ENCODE data around the gene JMY.
A peak's percentile ranks its signal among the peaks of the same experiment; 100 is the strongest.

Gene JMY, protein sequence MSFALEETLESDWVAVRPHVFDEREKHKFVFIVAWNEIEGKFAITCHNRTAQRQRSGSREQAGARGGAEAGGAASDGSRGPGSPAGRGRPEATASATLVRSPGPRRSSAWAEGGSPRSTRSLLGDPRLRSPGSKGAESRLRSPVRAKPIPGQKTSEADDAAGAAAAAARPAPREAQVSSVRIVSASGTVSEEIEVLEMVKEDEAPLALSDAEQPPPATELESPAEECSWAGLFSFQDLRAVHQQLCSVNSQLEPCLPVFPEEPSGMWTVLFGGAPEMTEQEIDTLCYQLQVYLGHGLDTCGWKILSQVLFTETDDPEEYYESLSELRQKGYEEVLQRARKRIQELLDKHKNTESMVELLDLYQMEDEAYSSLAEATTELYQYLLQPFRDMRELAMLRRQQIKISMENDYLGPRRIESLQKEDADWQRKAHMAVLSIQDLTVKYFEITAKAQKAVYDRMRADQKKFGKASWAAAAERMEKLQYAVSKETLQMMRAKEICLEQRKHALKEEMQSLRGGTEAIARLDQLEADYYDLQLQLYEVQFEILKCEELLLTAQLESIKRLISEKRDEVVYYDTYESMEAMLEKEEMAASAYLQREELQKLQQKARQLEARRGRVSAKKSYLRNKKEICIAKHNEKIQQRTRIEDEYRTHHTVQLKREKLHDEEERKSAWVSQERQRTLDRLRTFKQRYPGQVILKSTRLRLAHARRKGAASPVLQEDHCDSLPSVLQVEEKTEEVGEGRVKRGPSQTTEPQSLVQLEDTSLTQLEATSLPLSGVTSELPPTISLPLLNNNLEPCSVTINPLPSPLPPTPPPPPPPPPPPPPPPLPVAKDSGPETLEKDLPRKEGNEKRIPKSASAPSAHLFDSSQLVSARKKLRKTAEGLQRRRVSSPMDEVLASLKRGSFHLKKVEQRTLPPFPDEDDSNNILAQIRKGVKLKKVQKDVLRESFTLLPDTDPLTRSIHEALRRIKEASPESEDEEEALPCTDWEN

DNA sequence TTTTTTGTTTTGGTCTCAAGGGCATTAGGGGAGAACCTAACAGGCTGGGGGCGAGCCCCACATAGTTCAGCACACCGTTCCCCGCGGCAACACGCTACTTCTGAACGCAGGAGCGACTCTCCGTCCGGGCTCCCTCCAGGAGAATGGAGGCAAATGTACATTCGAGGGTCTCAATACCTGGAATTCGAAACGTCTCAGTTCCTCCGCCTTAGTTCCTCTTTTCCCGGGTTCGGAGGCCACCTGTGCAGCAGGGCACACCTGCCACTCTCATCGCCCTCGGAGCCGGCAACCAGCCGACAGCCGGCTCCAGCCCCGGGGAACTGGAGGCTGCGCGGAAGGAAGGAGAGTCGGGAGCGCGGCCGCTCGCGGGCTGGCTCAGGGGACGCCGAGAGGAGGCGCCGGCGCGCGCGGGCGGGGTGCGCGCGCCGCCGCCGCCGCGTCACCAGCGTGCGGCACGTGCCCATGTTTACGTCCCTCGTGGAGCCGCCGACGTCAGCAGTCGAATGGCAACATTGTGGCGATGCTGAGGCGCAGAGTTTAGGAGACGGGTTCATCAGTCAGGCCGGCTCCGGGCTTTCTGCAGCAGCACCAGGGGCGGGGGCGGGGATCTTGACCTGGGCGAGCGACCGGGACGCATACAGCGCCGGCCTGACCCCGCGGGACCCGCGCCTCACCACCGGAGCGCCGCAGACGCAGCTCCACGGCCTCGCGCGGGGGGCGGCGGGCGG is at the start of gene JMY:
TSS of gene JMY (plus strand) at position 498 of the 728 bp plus-strand sequence. CDS start 520 bp downstream, outside the sequence.
- peak; percentile 82 for DNase-seq

DNA sequence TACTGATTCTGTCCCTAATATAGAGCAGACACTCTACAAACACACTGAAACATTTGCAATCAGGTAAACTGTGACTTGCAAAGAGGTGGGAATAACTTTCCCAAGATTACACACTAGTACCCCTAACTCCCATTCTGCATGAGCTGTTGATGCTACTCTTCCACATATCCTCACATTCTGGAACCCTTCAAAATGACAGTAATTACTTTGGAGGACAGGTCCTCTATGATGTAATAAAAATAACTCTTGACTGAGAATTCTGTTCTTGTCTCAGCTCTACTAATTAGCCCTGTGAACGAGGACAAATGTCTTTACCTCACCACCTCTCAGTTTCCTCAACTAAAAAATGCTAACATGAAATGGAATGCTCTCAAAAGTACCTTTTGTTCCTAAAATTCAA is 49.5 kb upstream of the JMY start:
- no peak for DNase-seq

DNA sequence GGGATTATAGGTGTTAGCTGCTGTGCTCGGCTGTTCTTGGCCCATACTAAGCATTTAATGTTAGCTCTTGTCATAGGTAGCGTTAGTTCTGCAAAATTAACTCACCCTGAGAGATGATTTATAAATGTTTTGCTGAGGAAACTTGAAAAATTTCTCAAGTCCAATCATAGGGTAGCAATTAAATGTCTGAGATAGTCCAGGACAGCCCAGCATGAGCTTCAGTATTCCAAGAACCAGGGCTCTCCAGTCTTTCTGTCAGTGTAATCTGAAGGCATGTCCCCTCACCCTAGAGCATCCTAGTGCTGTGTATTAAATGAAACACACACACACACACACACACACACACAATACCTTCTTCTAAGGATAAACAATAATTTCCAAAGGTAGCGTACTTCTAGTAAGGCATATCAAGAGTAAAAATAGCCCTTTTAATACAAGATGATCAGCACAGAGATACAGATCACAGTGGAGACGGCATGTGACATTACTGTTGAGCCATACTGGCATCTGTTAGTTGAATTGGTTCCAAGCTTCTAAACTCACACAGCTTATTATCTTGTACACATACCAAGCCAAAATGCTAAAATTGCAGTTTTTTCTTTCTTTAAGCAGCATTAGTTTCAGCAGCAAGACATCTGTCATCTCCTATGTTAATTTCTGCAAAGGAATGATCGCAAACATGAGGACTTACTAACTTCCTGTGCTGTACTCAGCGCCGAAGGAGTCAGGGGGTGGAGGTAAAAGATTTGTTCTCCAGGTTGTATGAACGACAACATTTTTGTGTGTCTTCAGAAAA is 46.3 kb upstream of the JMY start:
- no peak for DNase-seq

DNA sequence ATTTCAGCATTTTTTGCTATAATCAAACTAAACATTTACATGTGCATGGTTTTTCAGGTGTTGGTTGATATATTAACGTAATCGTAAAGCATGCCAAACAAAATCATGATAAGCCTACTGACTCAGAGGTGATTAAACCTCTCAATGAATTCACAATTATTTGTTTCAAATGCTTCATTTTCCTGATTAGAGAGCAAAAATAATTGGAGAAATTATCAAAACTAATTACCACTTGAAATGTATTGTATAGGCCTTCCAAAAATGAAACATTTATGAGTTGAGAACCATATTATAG is 45.7 kb upstream of the JMY start:
- no peak for DNase-seq

DNA sequence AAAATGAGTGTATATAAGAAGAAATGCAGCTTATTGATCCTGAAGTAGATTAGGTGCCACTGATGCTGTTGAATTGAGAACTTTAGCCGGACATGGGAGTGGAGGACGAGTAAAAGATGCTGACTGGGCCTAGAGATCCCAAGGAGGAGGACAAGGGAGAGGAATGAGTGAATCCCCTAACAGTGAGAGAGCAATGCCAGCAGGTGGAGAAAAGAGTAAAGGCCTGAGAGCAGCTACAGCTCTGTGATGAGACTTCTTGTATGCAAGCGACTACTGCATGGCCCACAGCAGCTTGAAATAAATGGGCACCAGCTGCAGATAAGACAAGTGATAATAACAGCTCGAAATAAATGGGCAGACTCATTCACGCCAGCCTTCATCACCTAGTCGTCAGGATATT is 44.5 kb upstream of the JMY start:
- no peak for DNase-seq

DNA sequence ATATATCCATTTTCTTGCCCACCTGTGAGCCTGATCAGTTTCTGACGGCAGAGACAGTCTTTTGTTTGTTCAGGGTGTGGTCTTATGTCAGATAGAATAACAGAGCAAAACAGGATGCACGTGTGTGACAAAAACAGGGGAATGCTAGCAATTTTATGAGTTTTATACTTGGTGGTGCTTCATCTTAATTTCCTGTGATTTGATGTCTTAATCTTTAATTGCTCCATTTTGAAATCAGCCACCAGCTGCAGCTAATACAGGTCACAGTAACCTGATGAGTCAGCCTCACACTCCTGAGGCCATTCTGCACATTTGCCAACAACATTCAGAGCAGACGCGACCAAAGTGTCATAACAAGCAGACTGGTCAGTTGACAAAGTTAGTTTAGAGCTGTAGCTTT is 42.3 kb upstream of the JMY start:
- DNase-seq: no peak

DNA sequence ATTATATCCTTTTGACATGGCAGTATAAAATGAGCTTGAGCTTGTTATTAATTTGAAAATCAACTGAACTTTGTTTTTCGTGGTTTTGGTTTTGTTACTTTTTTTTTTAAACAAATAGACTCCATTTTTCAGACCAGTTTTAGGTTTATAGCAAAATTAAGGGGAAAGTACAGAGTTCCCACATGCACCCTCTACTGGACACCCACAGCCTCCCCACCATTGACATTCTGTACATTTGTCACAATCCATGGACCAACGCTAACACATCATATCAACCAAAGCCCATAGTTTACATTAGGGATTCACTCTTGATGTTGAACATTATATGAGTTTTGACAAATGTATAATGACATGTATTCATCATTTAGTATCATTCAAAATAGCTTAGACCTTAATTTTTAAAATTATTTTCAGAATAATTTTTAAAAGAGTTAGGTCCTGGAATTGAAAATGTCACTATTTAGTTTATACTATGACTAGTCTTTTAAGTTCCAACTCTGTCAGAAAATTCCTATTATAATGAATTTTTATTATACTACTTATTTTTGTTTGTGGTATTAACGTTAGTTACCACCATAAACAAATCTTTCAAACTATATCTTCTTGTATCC is 35.3 kb upstream of the JMY start:
- DNase-seq: peak; percentile 9

DNA sequence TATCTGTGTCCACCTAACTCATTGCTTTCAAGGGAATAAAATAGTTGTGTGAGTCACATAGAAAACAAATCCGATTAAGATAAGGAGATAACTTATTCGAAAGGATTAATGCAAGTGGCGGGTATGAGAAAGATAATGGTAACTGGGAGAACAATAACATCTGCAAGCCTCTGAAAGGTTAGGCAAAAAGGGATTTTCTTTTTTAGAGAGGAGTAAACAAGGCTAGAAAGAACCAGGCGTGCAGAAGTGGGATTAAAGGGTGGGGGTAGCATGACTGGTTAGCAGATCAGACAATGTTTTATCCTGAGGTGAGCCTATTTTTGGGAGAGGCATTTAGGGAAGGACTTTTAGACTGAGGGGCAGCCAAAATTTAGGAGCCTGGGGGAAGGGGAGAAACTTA is 34.7 kb upstream of the JMY start:
- no peak for DNase-seq

DNA sequence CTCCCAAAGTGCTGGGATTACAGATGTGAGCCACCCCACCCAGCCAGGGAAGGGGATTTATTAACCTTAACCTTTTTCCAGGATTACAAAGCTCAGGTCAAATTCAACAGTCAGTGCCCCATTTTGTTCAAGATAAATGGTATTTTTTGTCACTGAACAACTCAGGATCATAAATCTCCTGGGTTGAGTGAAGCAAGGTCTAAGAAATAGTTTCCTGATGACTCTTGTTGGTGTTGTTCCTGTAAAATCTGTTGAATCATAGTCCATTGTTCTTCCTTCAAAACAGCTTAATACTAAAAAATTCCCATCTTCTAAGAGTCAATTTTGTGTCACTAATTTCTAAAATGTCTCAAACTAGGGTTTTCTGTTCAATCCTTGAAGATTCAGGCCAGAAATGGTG is 33.9 kb upstream of the JMY start:
- peak; percentile 55 for DNase-seq

DNA sequence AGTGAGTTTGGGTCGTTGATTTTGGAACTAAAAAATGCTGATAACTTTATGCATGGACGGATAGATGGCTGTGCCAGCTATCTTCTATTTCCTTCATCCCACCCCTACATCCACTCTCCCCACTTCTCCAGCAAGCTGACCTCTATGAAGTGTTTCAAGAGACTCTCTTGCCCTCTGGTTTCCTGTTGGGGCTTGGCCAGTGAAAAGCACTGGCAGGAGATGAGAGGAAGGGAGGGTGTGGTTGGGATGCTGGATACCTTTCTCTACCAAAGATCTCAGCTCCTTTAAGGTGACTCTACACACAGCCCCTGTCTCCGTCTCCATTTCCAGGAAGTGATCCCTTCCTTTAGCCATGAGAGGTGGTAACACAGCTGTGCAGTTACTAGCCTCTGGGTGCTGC is 30.0 kb upstream of the JMY start:
- DNase-seq: no peak

DNA sequence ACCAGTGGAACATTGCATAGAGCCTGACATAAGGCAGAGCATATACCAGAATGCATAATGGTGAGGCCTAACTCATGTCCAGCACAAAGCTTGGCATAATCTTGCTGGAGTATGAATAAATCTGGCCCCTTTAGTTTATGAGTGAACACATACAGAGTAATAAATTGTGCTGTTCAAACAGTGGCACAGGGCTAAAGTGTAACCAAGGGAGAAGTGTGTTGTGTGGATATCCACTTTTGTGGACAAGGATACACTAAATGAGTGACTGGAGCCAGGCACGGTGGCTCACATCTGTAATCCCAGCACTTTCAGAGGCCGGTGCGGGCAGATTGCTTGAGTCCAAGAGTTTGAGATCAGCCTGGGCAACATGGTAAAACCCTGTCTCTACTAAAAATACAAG is 29.4 kb upstream of the JMY start:
- no peak for DNase-seq

DNA sequence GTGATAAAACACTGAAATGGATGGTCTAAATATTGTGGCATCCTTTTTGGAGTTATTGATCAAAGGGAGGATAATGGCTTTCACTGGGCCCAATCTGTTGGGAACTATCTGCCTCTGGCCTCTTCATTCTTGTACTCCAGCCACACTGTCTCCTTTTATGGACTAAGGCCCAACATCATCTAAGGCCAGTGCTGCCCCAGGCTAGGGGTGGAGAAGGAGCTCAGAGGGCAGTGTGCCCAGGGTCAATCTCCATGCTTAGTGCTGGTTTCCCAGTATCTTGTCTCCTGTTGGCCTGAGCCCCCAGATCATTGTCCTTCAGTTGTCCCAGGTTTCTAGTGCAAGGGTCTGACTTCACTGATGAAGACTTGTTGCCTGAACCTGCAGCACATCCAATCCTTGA is 26.4 kb upstream of the JMY start:
- DNase-seq: no peak

DNA sequence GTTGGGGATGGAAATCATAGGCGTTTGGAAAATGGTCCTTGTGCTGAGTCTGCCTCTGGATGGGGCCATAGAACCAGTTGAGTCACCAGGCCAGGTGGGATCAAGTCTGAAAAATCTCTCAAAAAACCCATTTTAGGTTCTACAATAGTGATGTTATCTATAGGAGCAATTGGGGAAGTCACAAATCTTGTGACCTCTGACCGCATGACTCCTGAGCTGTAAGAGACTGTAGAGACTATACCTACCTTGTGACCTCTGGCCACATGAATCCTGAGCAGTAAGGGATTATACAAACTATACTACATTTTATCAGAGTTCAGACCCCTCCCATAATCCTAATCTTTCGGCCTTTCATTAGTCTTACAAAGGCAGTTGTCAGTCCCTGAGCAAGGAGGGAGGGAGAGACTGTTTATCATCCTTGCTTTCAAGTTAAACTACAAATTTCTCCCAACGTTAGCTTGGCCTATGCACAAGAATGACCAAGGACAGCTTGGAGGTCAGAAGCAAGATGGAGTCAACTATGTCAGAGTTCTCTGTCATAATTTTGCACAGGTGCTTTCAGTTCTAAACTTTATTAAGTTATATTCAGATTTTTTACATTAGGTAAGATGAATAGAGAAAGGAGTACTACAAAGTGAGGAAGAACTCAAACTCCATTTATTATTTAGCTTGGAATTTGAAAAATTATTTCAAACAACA is 11.5 kb upstream of the JMY start:
- no peak for DNase-seq

DNA sequence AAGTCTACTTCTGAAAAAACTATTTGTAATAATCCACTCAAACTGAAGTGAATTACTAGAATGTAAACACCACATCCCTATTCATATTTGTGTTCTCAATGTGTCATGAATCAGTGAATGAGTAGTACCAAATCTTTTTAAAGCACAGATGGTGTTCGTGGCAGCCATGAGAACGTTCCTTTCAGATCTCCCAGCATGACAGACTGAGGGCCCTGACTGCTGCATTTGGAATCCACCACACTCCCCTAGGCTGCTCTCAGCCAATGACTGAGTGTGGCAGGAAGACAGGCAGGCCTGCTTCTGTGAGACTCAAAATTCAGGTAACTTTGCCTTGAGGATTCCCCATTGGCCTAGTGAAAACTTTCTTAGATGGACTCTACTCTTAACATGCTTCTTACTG is 10.9 kb upstream of the JMY start:
- peak; percentile 15 for DNase-seq

DNA sequence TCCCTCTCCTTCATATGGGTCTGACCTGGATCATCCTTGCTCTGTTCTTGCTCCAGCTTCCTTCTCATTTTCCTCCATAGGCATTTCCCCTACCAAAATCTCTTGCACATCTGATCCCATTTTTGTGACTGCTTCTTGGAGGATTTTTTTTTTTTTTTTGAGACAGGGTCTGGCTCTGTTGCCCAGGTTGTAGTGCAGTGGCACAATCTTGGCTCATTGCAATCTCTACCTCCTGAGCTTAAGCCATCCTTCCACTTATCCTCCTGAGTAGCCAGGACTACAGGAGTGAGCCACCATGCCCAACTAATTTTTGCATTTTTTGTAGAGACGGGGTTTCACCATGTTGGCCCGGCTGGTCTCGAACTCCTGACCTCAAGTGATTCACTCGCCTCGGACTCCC is 10.5 kb upstream of the JMY start:
- no peak for DNase-seq

DNA sequence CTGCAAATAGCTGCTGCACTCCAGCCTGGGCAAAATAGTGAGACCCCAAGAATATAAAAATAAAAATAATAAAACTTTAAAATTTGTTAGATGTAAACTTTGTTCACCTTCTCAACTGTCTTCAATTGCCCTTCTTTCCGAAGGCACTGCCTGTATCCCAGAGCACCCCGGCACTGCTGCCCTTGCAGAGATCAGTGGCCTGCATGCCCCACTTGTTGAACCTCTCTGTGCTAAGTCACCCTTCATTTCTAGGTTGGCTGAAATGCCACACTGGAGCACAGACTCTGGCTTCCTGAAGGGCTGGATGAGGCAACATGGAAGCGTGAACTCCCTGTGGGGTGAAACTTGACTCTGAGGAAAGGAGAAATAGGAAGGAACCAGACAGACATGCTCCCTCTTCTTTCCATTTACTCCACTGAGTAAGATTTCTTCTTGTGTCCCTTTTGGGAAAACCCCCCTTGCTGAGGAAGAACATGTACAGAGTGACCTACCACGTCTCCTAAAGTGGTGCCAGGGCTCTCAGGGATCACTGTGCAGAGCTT is 8.4 kb upstream of the JMY start:
- DNase-seq: no peak

DNA sequence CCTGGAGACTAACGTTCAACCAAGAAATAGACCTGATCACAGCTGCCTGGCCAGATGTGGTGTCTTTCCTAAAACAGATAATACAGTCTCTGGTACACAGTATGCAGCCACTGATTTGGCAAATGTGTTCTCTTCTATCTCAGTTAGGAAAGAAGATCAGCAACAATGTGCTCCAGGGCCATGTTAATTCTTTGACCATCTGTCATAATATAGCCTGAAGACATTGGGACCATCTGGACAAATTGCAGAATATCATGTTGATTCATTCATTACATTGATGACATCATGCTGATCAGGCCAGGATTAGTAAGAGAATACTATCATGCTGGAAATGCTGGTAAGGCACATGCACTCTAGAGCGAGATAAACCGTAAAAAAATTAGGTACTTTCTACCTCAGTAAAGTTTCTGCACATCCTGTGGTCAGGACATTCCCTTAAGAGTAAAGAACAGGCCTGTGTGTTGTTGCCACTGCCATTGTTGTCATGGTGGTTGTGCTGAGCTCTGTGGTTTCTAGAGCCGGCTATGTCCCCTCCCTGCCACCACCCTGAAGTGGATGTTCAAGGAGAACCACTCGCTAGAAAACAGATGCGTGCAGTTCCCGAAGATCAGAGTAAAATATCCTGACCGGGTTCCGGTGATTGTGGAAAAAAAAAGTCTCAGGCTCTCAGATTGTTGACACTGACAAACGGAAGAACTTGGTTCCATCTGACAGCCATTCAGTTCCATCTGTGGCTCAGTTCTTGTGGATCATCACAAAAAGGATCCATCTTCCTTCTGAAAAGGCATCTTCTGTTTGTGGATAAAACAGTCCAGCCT is 6.4 kb upstream of the JMY start:
- peak; percentile 61 for DNase-seq

DNA sequence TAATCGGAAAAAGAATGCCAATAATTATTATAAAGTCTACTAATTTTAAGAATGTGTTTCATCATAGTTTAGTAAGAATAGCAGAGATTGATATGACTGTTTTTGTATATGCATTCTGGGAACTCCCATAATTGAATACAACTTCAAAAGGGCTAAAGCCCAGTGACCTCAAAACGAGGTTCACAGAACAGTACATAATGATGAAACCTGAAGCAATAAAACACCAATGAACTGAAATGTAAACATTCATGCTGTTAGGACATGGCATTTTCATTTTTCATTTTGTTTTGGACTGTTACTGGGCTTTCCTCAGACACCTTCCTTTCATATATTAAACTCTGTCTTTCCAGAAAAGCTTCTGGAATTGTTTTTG is 684 bp upstream of the JMY start:
- DNase-seq: peak; percentile 50

DNA sequence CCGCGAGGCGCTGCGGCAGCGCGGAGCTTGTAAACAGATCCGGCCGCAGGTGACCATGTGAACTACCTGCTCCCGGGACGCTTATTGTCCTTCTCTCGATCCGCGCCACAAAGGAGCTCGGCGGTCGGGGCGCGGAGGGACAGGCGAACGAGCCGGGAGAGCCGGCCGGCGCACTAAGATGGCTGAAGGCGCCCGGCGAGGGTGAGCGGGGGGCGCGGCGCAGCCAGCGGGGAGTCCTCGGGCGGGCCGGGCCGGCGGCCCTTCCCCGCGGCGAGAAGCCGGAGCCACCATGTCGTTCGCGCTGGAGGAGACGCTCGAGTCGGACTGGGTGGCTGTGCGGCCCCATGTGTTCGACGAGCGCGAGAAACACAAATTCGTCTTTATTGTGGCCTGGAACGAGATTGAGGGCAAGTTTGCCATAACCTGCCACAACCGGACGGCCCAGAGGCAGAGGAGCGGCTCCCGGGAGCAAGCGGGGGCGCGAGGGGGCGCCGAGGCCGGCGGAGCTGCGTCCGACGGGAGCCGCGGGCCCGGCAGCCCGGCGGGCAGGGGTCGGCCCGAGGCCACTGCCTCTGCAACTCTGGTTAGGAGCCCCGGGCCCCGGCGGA is 535 bp downstream of the JMY start:
- peak; percentile 29 for DNase-seq
